HL-60/S4 treated with phorbol 12-myristate 13-acetate at 8.2 ng/mL for 4 days and 3 days (cell line): ENCODE data around the gene PIN4.
"Not testable (repeated sequence)": the region's sequence is repeated elsewhere in the genome, so short reads cannot be mapped to it uniquely, and the experiment has no call there.

Experiments used
- in situ Hi-C: fragments of 300-500 bp; cut with MboI; formaldehyde crosslinking; loops from 2 replicates; pipeline ENCODE4 v1.15.0; 2022; ENCODE audit warnings: low sequenced_read_pairs

PIN4 gene

DNA sequence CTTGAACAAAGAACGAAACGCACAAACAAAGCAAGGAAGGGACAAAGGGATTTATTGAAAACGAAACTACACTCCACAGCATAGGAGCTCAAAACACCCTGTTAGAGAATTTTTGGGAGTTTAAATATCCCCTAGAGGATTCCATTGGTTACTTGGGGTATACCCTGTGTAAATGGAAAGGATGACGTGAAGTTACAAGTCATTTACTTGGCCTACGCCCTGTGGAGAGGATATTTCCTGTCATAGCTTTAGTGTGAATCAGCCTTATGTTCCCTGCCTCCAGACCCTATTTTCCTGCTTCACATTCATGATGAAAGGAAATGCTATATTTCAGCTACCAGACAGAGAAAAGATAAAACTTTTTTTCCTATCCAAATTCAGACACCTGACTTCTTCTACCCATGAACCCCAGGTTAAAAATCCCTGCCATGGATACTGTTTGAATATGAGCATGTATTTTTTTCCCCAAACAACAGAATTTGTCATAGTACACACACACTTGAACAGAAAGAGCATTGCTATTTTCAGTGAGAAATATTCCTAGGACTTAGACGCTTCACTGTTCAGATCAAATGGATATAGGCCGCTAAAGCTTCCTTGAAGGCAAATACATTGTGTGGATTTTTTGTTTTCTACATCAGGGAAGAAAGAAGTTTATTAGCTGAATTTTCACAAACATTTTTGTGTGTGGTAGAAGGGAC is 20.4 kb downstream of the PIN4 start:
- in situ Hi-C loops = no loop called here

DNA sequence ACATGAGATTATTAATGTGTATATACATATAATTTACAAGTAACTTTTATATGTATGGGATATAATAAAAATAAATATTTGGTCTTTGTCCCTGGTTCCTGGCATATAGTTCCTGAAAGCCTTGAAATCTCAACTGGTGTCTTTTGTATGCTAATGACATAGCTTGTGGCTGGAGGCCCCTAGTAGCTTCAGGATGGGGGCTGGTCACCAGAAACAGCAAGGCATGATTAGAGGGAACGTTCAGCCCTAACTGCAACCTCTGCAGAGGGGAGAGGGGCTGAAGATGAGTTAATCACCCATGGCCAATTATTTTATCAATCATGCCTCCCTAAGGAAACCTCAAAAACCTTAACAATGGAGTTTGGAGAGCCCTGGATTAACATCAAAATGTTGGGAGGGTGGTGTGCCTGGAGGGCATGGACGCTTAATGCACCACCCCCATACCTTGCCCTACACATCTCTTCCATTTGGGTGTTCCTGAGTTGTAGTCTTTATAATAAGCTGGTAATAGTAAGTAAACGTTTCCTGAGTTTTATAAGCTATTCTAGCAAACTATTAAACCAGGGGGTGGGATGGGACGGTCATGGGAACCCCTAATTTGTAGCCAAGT is 21.3 kb downstream of the PIN4 start:
- in situ Hi-C loops = no loop called here

- in situ Hi-C loops = no loop called here
Observed at GRCh38 chrX:72203421-72203820, 21.9 kb downstream of the PIN4 start.

GRCh38 chrX:72205706-72206105 is 24.1 kb downstream of the PIN4 start:
- in situ Hi-C loops = no loop called here

GRCh38 chrX:72207366-72207765 is 25.8 kb downstream of the PIN4 start:
- in situ Hi-C loops = no loop called here

- in situ Hi-C loops = no loop called here
Observed at GRCh38 chrX:72208126-72208800, 26.7 kb downstream of the PIN4 start.

DNA sequence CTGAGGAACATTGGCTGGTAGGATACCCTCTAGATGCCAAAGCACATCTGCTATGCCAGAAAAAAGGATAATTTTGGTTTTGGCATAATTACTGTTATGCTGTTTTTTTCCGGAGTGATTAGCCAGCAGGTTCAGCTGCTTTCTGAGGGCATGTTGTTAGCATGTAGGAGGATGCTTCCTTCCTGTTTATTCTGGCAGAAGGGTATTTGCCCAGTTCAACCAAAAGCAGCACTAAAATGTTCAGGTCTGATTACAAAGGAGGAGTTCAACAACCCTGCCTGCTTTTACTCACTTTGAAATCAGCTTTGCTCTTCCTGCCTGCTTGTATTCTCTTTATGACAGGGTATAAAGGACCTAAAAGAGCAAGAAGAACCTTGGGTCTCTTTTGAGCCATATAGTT is 35.4 kb downstream of the PIN4 start:
- in situ Hi-C loops = no loop called here

GRCh38 chrX:72220375-72220774 is 38.8 kb downstream of the PIN4 start:
- in situ Hi-C loops = not testable (repeated sequence)

DNA sequence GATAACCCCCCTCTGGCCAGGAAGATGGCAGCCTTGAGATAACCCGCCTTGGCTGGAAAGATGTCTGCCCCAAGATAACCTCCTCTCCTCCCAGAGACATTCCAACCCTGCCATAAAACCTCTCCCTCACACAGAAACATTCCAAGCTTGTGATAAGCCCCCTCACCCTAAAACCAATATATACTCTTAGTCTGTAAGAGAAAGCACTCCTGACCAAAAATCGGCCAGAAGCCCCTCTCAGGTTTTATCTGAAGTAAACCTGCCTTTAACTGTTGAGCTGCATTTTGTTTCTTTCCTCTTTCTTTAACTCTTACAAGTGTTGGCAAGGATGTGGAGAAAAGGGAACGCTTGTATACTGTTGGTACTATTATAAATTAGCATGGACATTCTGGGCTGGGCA is 48.7 kb downstream of the PIN4 start:
- in situ Hi-C loops = no loop called here

DNA sequence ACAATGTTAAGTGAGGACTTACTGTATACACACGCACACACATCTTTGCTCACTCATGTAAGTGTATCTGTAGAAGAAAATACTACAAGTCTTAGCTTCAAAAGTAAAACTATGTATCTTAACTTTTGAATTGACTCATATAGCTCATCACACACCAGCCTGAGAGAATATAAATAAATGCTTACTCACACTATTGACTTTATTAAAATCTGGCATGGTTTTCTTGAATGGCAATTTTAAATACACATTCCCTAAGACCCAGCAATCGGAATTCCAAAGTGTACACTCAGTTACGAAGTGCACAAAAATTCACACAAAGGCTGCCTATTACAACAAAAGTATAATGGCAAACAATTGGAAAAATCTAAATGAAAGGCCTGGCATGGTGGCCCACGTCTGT is 55.3 kb downstream of the PIN4 start:
- in situ Hi-C loops = no loop called here

- in situ Hi-C loops = no loop called here
Observed at GRCh38 chrX:72238183-72238582, 56.6 kb downstream of the PIN4 start.

GRCh38 chrX:72238721-72239475 is 57.3 kb downstream of the PIN4 start, which contains the start of gene ERCC6L:
Gene ERCC6L, minus strand, starts transcription at chrX:72239027. Its CDS starts 116 bp downstream, at chrX:72238911.
- in situ Hi-C loops = no loop called here

GRCh38 chrX:72240976-72241375 is 59.4 kb downstream of the PIN4 start:
- in situ Hi-C loops = no loop called here

DNA sequence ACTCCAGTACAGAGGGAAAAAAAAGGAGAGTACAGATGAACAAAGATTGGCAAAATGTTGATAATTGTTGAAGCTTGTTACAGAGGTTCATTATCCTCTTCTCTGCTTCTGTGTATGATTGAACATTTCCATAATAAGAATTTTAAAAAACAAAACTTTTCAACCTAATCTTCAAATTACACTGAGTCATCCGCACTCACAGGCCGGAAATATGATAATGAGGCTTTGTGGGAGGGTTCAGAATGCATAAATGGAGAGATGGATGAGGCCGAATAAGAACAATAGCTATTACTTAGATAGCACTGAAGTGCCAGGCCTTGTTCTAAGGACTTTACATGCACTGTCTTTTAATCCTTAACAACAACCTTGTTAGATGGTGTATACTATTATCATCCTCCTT is 61.9 kb downstream of the PIN4 start:
- in situ Hi-C loops = no loop called here

GRCh38 chrX:72245461-72246089 is 64.0 kb downstream of the PIN4 start:
- in situ Hi-C loops = no loop called here

- in situ Hi-C loops = no loop called here
Observed at GRCh38 chrX:72247206-72247942, 65.8 kb downstream of the PIN4 start.
